ENCODE results near the gene RAB36. TPM values are rescaled to one million over a fixed set of nuclear protein-coding genes. Genes with fewer than 3 reads are reported as not detected.

Gene RAB36
- total and polyA plus RNA-seq, 4 donors, result 1.0 to 3.2 (median 2.0) TPM

- intact Hi-C loops (cut with DNase I), result loop anchor here in 1 of 2 donors (5.0 kb wide), 1 partner anchor 33 kb away; no protein-coding TSS in a partner anchor
These were observed 39.5 kb downstream of the RAB36 start for GRCh38 chr22:23184764-23185113.

GRCh38 chr22:23187211-23187610, 41.9 kb downstream of the RAB36 start:
- Histone ChIP-seq H3K4me3 (ENCODE audit: low read length in 2 of 2) (no peak overlapping the region), H3K4me1 (ENCODE audit: control insufficient read depth in 1 of 2, insufficient read depth in 2 of 2, low read length in 2 of 2) (no peaks in the 10 kb centered on the region), H3K9me3 (ENCODE audit: control insufficient read depth, low read length) (no peaks in the 10 kb centered on the region), H3K27ac (ENCODE audit: low read depth in 1 of 2, low read length in 2 of 2) (no peak overlapping the region), H3K36me3 (ENCODE audit: control insufficient read depth in 1 of 2, insufficient read depth in 2 of 2, low read length in 1 of 2) (no peaks in the 10 kb centered on the region), H3K27me3 (ENCODE audit: control insufficient read depth in 1 of 2, insufficient read depth in 2 of 2, low read length in 1 of 2) (no peaks in the 10 kb centered on the region)
- WGBS, 2 donors, result 53% methylated on average over 4 of the region's 4 CpGs
- DNase-seq (no peak), ATAC-seq (ENCODE audit: low FRiP score) (no peak)
- intact Hi-C loops (cut with DNase I), result loop anchor here in 1 of 2 donors (2.0 kb wide), 1 partner anchor 14 kb away; no protein-coding TSS in a partner anchor

More at GRCh38 chr22:23184764-23185113, 39.5 kb downstream of the RAB36 start:
- no peaks in the 10 kb centered on the region for H3K9me3 ChIP-seq (ENCODE audit: control insufficient read depth, low read length)
- H3K4me3 ChIP-seq (ENCODE audit: low read length in 2 of 2), result no peak overlapping the region
- DNase-seq, result no peak
- no peaks in the 10 kb centered on the region for H3K27me3 ChIP-seq (ENCODE audit: control insufficient read depth in 1 of 2, insufficient read depth in 2 of 2, low read length in 1 of 2)
- no peak overlapping the region for H3K27ac ChIP-seq (ENCODE audit: low read depth in 1 of 2, low read length in 2 of 2)
- ATAC-seq (ENCODE audit: low FRiP score), result no peak
- no peaks in the 10 kb centered on the region for H3K4me1 ChIP-seq (ENCODE audit: control insufficient read depth in 1 of 2, insufficient read depth in 2 of 2, low read length in 2 of 2)
- WGBS, 2 donors, result 76 to 77% methylated on average over 5 of the region's 5 CpGs
- no peaks in the 10 kb centered on the region for H3K36me3 ChIP-seq (ENCODE audit: control insufficient read depth in 1 of 2, insufficient read depth in 2 of 2, low read length in 1 of 2)

GRCh38 chr22:23187871-23188700, 42.8 kb downstream of the RAB36 start:
- Histone ChIP-seq H3K9me3 (ENCODE audit: control insufficient read depth, low read length) (no peaks in the 10 kb centered on the region), H3K27me3 (ENCODE audit: control insufficient read depth in 1 of 2, insufficient read depth in 2 of 2, low read length in 1 of 2) (no peaks in the 10 kb centered on the region), H3K27ac (ENCODE audit: low read depth in 1 of 2, low read length in 2 of 2) (no peak overlapping the region), H3K36me3 (ENCODE audit: control insufficient read depth in 1 of 2, insufficient read depth in 2 of 2, low read length in 1 of 2) (no peaks in the 10 kb centered on the region), H3K4me1 (ENCODE audit: control insufficient read depth in 1 of 2, insufficient read depth in 2 of 2, low read length in 2 of 2) (no peaks in the 10 kb centered on the region), H3K4me3 (ENCODE audit: low read length in 2 of 2) (no peak overlapping the region)
- intact Hi-C loops (cut with DNase I), result loop anchor here in 1 of 2 donors (2.0 kb wide), 1 partner anchor 13 kb away; no protein-coding TSS in a partner anchor
- 66% methylated on average over 7 of the region's 7 CpGs for WGBS, 2 donors
- DNase-seq (no peak), ATAC-seq (ENCODE audit: low FRiP score) (no peak)

- Histone ChIP-seq H3K36me3 (ENCODE audit: control insufficient read depth in 1 of 2, insufficient read depth in 2 of 2, low read length in 1 of 2) (no peaks in the 10 kb centered on the region), H3K4me1 (ENCODE audit: control insufficient read depth in 1 of 2, insufficient read depth in 2 of 2, low read length in 2 of 2) (no peaks in the 10 kb centered on the region), H3K27me3 (ENCODE audit: control insufficient read depth in 1 of 2, insufficient read depth in 2 of 2, low read length in 1 of 2) (no peaks in the 10 kb centered on the region), H3K27ac (ENCODE audit: low read depth in 1 of 2, low read length in 2 of 2) (no peak overlapping the region), H3K4me3 (ENCODE audit: low read length in 2 of 2) (no peak overlapping the region), H3K9me3 (ENCODE audit: control insufficient read depth, low read length) (no peaks in the 10 kb centered on the region)
- ATAC-seq (ENCODE audit: low FRiP score) (no peak), DNase-seq (no peak)
- WGBS, 2 donors, result 78 to 83% methylated on average over 9 of the region's 9 CpGs
- intact Hi-C loops (cut with DNase I), result no loop called here
These were observed 45.2 kb downstream of the RAB36 start for GRCh38 chr22:23190526-23190925.

GRCh38 chr22:23192133-23192532, 46.9 kb downstream of the RAB36 start:
- no peak for ATAC-seq (ENCODE audit: low FRiP score)
- intact Hi-C loops (cut with DNase I), result no loop called here
- H3K9me3 ChIP-seq (ENCODE audit: control insufficient read depth, low read length), result no peaks in the 10 kb centered on the region
- no peak for DNase-seq
- no peaks in the 10 kb centered on the region for H3K4me1 ChIP-seq (ENCODE audit: control insufficient read depth in 1 of 2, insufficient read depth in 2 of 2, low read length in 2 of 2)
- no peak overlapping the region for H3K27ac ChIP-seq (ENCODE audit: low read depth in 1 of 2, low read length in 2 of 2)
- H3K36me3 ChIP-seq (ENCODE audit: control insufficient read depth in 1 of 2, insufficient read depth in 2 of 2, low read length in 1 of 2), result no peaks in the 10 kb centered on the region
- 86% methylated on average over 5 of the region's 5 CpGs for WGBS, 2 donors
- no peak overlapping the region for H3K4me3 ChIP-seq (ENCODE audit: low read length in 2 of 2)
- H3K27me3 ChIP-seq (ENCODE audit: control insufficient read depth in 1 of 2, insufficient read depth in 2 of 2, low read length in 1 of 2), result no peaks in the 10 kb centered on the region

- WGBS, 2 donors, result 94 to 95% methylated on average over 4 of the region's 4 CpGs
- H3K9me3 ChIP-seq (ENCODE audit: control insufficient read depth, low read length), result no peaks in the 10 kb centered on the region
- H3K36me3 ChIP-seq (ENCODE audit: control insufficient read depth in 1 of 2, insufficient read depth in 2 of 2, low read length in 1 of 2), result no peaks in the 10 kb centered on the region
- no peak overlapping the region for H3K27ac ChIP-seq (ENCODE audit: low read depth in 1 of 2, low read length in 2 of 2)
- no peak for ATAC-seq (ENCODE audit: low FRiP score)
- no peak overlapping the region for H3K4me3 ChIP-seq (ENCODE audit: low read length in 2 of 2)
- H3K27me3 ChIP-seq (ENCODE audit: control insufficient read depth in 1 of 2, insufficient read depth in 2 of 2, low read length in 1 of 2), result no peaks in the 10 kb centered on the region
- DNase-seq, result no peak
- H3K4me1 ChIP-seq (ENCODE audit: control insufficient read depth in 1 of 2, insufficient read depth in 2 of 2, low read length in 2 of 2), result no peaks in the 10 kb centered on the region
- intact Hi-C loops (cut with DNase I), result no loop called here
These were observed 47.3 kb downstream of the RAB36 start for GRCh38 chr22:23192558-23192957.

GRCh38 chr22:23193196-23193827, 48.0 kb downstream of the RAB36 start:
- H3K4me1 ChIP-seq (ENCODE audit: control insufficient read depth in 1 of 2, insufficient read depth in 2 of 2, low read length in 2 of 2), result no peaks in the 10 kb centered on the region
- H3K4me3 ChIP-seq (ENCODE audit: low read length in 2 of 2), result no peak overlapping the region
- H3K27ac ChIP-seq (ENCODE audit: low read depth in 1 of 2, low read length in 2 of 2), result peak overlapping the region in 1 of 2 donors; percentile 7
- no peaks in the 10 kb centered on the region for H3K27me3 ChIP-seq (ENCODE audit: control insufficient read depth in 1 of 2, insufficient read depth in 2 of 2, low read length in 1 of 2)
- H3K9me3 ChIP-seq (ENCODE audit: control insufficient read depth, low read length), result no peaks in the 10 kb centered on the region
- ATAC-seq (ENCODE audit: low FRiP score) (no peak), DNase-seq (no peak)
- 91 to 95% methylated on average over 5 of the region's 5 CpGs for WGBS, 2 donors
- H3K36me3 ChIP-seq (ENCODE audit: control insufficient read depth in 1 of 2, insufficient read depth in 2 of 2, low read length in 1 of 2), result no peaks in the 10 kb centered on the region
- intact Hi-C loops (cut with DNase I), result no loop called here

- intact Hi-C loops (cut with DNase I), result no loop called here
- Histone ChIP-seq H3K27ac (ENCODE audit: low read depth in 1 of 2, low read length in 2 of 2) (peak overlapping the region in 1 of 2 donors; percentile 7), H3K9me3 (ENCODE audit: control insufficient read depth, low read length) (no peaks in the 10 kb centered on the region), H3K4me3 (ENCODE audit: low read length in 2 of 2) (no peak overlapping the region), H3K36me3 (ENCODE audit: control insufficient read depth in 1 of 2, insufficient read depth in 2 of 2, low read length in 1 of 2) (no peaks in the 10 kb centered on the region), H3K27me3 (ENCODE audit: control insufficient read depth in 1 of 2, insufficient read depth in 2 of 2, low read length in 1 of 2) (no peaks in the 10 kb centered on the region), H3K4me1 (ENCODE audit: control insufficient read depth in 1 of 2, insufficient read depth in 2 of 2, low read length in 2 of 2) (no peaks in the 10 kb centered on the region)
- no peak for ATAC-seq (ENCODE audit: low FRiP score)
- 29 to 43% methylated on average over 5 of the region's 5 CpGs for WGBS, 2 donors
- no peak for DNase-seq
These were observed 48.6 kb downstream of the RAB36 start for GRCh38 chr22:23193882-23194281.

- H3K4me3 ChIP-seq (ENCODE audit: low read length in 2 of 2), result no peak overlapping the region
- intact Hi-C loops (cut with DNase I), result no loop called here
- no peak for DNase-seq
- no peaks in the 10 kb centered on the region for H3K36me3 ChIP-seq (ENCODE audit: control insufficient read depth in 1 of 2, insufficient read depth in 2 of 2, low read length in 1 of 2)
- H3K27me3 ChIP-seq (ENCODE audit: control insufficient read depth in 1 of 2, insufficient read depth in 2 of 2, low read length in 1 of 2), result no peaks in the 10 kb centered on the region
- no peaks in the 10 kb centered on the region for H3K9me3 ChIP-seq (ENCODE audit: control insufficient read depth, low read length)
- no peak for ATAC-seq (ENCODE audit: low FRiP score)
- H3K4me1 ChIP-seq (ENCODE audit: control insufficient read depth in 1 of 2, insufficient read depth in 2 of 2, low read length in 2 of 2), result no peaks in the 10 kb centered on the region
- H3K27ac ChIP-seq (ENCODE audit: low read depth in 1 of 2, low read length in 2 of 2), result no peak overlapping the region
- WGBS, 2 donors, result 77 to 81% methylated on average over 11 of the region's 11 CpGs
These were observed 50.9 kb downstream of the RAB36 start for GRCh38 chr22:23196165-23196564.

Data from aorta (tissue), 5 donors.